Loucy (cell line): Measurements from ENCODE around the gene BACE2.

ENCODE experiments used
- CTCF ChIP-seq: fragments of 200-600 bp; sonication (generic); conservative IDR thresholded peaks from 2 replicates; pipeline ENCODE4 v1.5.1; 2014; ENCODE audit warnings: mild to moderate bottlenecking, antibody characterized with exemption, low read length
- EZH2phosphoT487 ChIP-seq: fragments of 200-600 bp; IDR thresholded peaks from 2 replicates; pipeline ENCODE4 v1.6.1; 2018; ENCODE audit warnings: antibody characterized with exemption, mild to moderate bottlenecking, moderate library complexity, borderline replicate concordance

GRCh38 chr21:41137889-41138288, 30.1 kb upstream of the BACE2 start:
- TF ChIP-seq CTCF (no peak), EZH2phosphoT487 (no peak)
